Measurements from ENCODE around the gene STK4. TPM values are rescaled to one million over a fixed set of nuclear protein-coding genes. Genes with fewer than 3 reads are reported as not detected.

STK4 gene
- total and polyA plus RNA-seq, 2 of the 8 experiments (the other 6 are each of a cell fraction or from before 2014, with no cell fraction given), result 12.0 to 34.3 TPM

GRCh38 chr20:44976698-44977097 lies 10.4 kb downstream of the STK4 start:
- H2BK20ac ChIP-seq (ENCODE audit: low read length), result no peak overlapping the region
- no peaks in the 10 kb centered on the region for H3K9me3 ChIP-seq (ENCODE audit: insufficient read depth in 2 of 2, low read depth in 1 of 2, low read length in 1 of 2)
- no peak overlapping the region for H3K23ac ChIP-seq (ENCODE audit: insufficient read length)
- no peak overlapping the region for H4K5ac ChIP-seq (ENCODE audit: insufficient read length, low read depth, low read length)
- H2BK5ac ChIP-seq (ENCODE audit: low read depth, low read length), result no peak overlapping the region
- H3K4me1 ChIP-seq (replicated peaks in 1 of 4; ENCODE audit: control insufficient read depth in 3 of 4, insufficient read depth in 4 of 4, low read length in 3 of 4), result no peaks in the 10 kb centered on the region
- FAIRE-seq (no peak), DNase-seq (ENCODE audit: low read depth in 1 of 2, low spot score in 2 of 2) (no peak)
- no peak overlapping the region for H2BK15ac ChIP-seq (ENCODE audit: low read length)
- H3K27ac ChIP-seq (ENCODE audit: low read depth, low read length), result no peak overlapping the region
- H3K36me3 ChIP-seq (ENCODE audit: control insufficient read depth in 2 of 4, insufficient read depth in 4 of 4, low read length in 3 of 4), result peaks cover 2 to 57% (median 35%) of the 10 kb centered on the region in 4 experiments
- H3K4me2 ChIP-seq (ENCODE audit: insufficient read depth in 1 of 2, low read depth in 2 of 2, low read length in 2 of 2), result no peak overlapping the region
- H4K20me1 ChIP-seq (replicated peaks in 1 of 2; ENCODE audit: control insufficient read depth in 1 of 2, insufficient read depth in 2 of 2, low read length in 2 of 2), result peaks cover 2 to 3% of the 10 kb centered on the region in 2 experiments
- TF ChIP-seq RFX5 (IDR thresholded peaks at IDR 0.05; ENCODE audit: borderline replicate concordance, low read depth, low read length), result no peak
- no peak for TF ChIP-seq HDAC6 (IDR thresholded peaks at IDR 0.05; ENCODE audit: low read depth, low read length)
- no peak for TF ChIP-seq EP300 (IDR thresholded peaks at IDR 0.05; ENCODE audit: borderline replicate concordance in 1 of 2, low read depth in 2 of 2, low read length in 2 of 2)
- no peak for TF ChIP-seq BCL11A (IDR thresholded peaks at IDR 0.05; ENCODE audit: low read depth in 2 of 2, low read length in 2 of 2)
- no peak overlapping the region for H2AFZ ChIP-seq (ENCODE audit: low read length)
- H3K23me2 ChIP-seq (ENCODE audit: low read depth, low read length), result no peaks in the 10 kb centered on the region
- H3K4me3 ChIP-seq (ENCODE audit: extremely low read depth in 1 of 4, insufficient read depth in 2 of 4, low read depth in 3 of 4, low read length in 4 of 4), result no peak overlapping the region
- no peak overlapping the region for H4K91ac ChIP-seq (replicated peaks; ENCODE audit: insufficient read length, low read length)
- H2BK12ac ChIP-seq (ENCODE audit: low read depth, low read length), result no peak overlapping the region
- no peak overlapping the region for H2AK5ac ChIP-seq (ENCODE audit: low read depth, low read length)
- H3K56ac ChIP-seq (replicated peaks; ENCODE audit: insufficient read length, low read depth, low read length), result no peak overlapping the region
- H3K18ac ChIP-seq (ENCODE audit: extremely low read depth, low read length), result no peak overlapping the region
- no peak overlapping the region for H3K14ac ChIP-seq (ENCODE audit: insufficient read length)
- no peak overlapping the region for H3K9ac ChIP-seq (replicated peaks in 1 of 4; ENCODE audit: extremely low read depth in 1 of 4, low read depth in 3 of 4, low read length in 3 of 4)
- H3K79me1 ChIP-seq (ENCODE audit: low read depth, low read length), result no peaks in the 10 kb centered on the region
- H3K27me3 ChIP-seq (replicated peaks in 1 of 4; ENCODE audit: control insufficient read depth in 3 of 4, extremely low read depth in 1 of 4, insufficient read depth in 3 of 4, low read length in 3 of 4), result no peaks in the 10 kb centered on the region
- H3K79me2 ChIP-seq (ENCODE audit: control insufficient read depth in 1 of 2, insufficient read depth in 2 of 2, low read length in 2 of 2), result no peaks in the 10 kb centered on the region
- POLR2A ChIA-PET (ENCODE audit: partially characterized antibody), result no interaction called here
- CTCF ChIA-PET (ENCODE audit: partially characterized antibody), result interaction anchor here (1.0 to 1.7 kb wide), 2 partner anchors 9 to 10 kb away, joined by 3 read pairs; no protein-coding TSS in a partner anchor
- no peak overlapping the region for H4K8ac ChIP-seq (ENCODE audit: extremely low read depth, insufficient read depth, low read length)
- H2BK120ac ChIP-seq (replicated peaks; ENCODE audit: low read depth, low read length), result no peak overlapping the region
- H3K4ac ChIP-seq (replicated peaks; ENCODE audit: insufficient read length, low read depth, low read length), result no peak overlapping the region
- 83% methylated on average over 4 of the region's 4 CpGs; no CpG with 5 or more reads in 1 of the 2 experiments for WGBS, 2 experiments (ENCODE audit: extremely low coverage in 1 of 2, insufficient coverage in 1 of 2, insufficient read length in 1 of 2, insufficient replicate concordance in 2 of 2, low coverage in 1 of 2, low lambda C conversion rate in 2 of 2, missing lambda C conversion rate in 1 of 2)

All from H1 (cell line).